WTC11 (cell line): ENCODE data around the gene DCAF8L2. TPM values are rescaled to one million over a fixed set of nuclear protein-coding genes. Genes with fewer than 3 reads are reported as not detected.

Source experiments
- ATAC-seq: fragments of 200-7000 bp; cut with Tn5 transposase; 2 replicates; pipeline ENCODE4 v1.10.0; 2021; ENCODE audit warnings: mild to moderate bottlenecking, moderate library complexity
- CTCF ChIA-PET: fragments of 300-600 bp; sonication (Branson Sonifier 250); formaldehyde crosslinking; loops from one replicate; lab custom pipeline; 2021; ENCODE audit warnings: antibody characterized with exemption; lab: Charles Lee
- POLR2A ChIA-PET: fragments of 350-600 bp; sonication (Branson Sonifier 250); formaldehyde crosslinking; loops from one replicate; lab custom pipeline; 2021; ENCODE audit warnings: antibody characterized with exemption; lab: Charles Lee
- DNase-seq: peaks from one replicate; pipeline ENCODE4 v3.0.0; 2021; ENCODE audit warnings: low spot score
- H3K27ac Mint-ChIP-seq: 2 replicates; pipeline ENCODE4 v1.8.0; 2021; ENCODE audit warnings: mixed read lengths
- H3K27me3 Mint-ChIP-seq: 2 replicates; pipeline ENCODE4 v1.8.0; 2021; ENCODE audit warnings: low read depth, mild to moderate bottlenecking, moderate library complexity, mixed read lengths
- H3K36me3 Mint-ChIP-seq: 2 replicates; pipeline ENCODE4 v1.8.0; 2021; ENCODE audit warnings: mixed read lengths
- H3K4me1 Mint-ChIP-seq: 2 replicates; pipeline ENCODE4 v1.8.0; 2022; ENCODE audit warnings: mixed read lengths
- H3K4me3 Mint-ChIP-seq: 2 replicates; pipeline ENCODE4 v1.8.0; 2021; ENCODE audit warnings: mild to moderate bottlenecking, moderate library complexity, mixed read lengths
- H3K9me3 Mint-ChIP-seq: 2 replicates; pipeline ENCODE4 v1.8.0; 2021; ENCODE audit warnings: mixed read lengths
- AR ChIP-seq: fragments of 250-450 bp; sonication (Bioruptor Pico); IDR thresholded peaks from 2 replicates; pipeline ENCODE4 v1.9.0; 2021; ENCODE audit warnings: mild to moderate bottlenecking
- ATF2 ChIP-seq: sonication (generic); formaldehyde crosslinking; IDR thresholded peaks from 2 replicates; pipeline ENCODE4 v1.8.1; 2022; ENCODE audit warnings: low read depth, missing genetic modification reagents, borderline replicate concordance
- CREB1 ChIP-seq: sonication (generic); formaldehyde crosslinking; IDR thresholded peaks from 2 replicates; pipeline ENCODE4 v1.8.0; 2023; ENCODE audit warnings: mild to moderate bottlenecking, missing genetic modification reagents
- HMGXB4 ChIP-seq: sonication (generic); formaldehyde crosslinking; IDR thresholded peaks from 2 replicates; pipeline ENCODE4 v1.8.1; 2023; ENCODE audit warnings: mild to moderate bottlenecking, moderate library complexity, missing genetic modification reagents
- IRF2 ChIP-seq: sonication (generic); formaldehyde crosslinking; IDR thresholded peaks from 2 replicates; pipeline ENCODE4 v1.8.0; 2022; ENCODE audit warnings: low read depth, missing genetic modification reagents, borderline replicate concordance
- NFATC4 ChIP-seq: fragments of 250-450 bp; sonication (Bioruptor Pico); IDR thresholded peaks from 2 replicates; pipeline ENCODE4 v1.9.0; 2021; ENCODE audit warnings: mild to moderate bottlenecking
- NFYB ChIP-seq: sonication (generic); formaldehyde crosslinking; conservative IDR thresholded peaks from 2 replicates; pipeline ENCODE4 v1.8.0; 2022; ENCODE audit warnings: low read depth, missing genetic modification reagents
- PRRX2 ChIP-seq: fragments of 250-450 bp; sonication (Bioruptor Pico); IDR thresholded peaks from 2 replicates; pipeline ENCODE4 v1.8.0; 2021; ENCODE audit warnings: mild to moderate bottlenecking
- SMAD3 ChIP-seq: sonication (generic); formaldehyde crosslinking; IDR thresholded peaks from 2 replicates; pipeline ENCODE4 v1.8.0; 2022; ENCODE audit warnings: missing genetic modification reagents, mild to moderate bottlenecking, borderline replicate concordance
- STAT6 ChIP-seq: sonication (generic); formaldehyde crosslinking; conservative IDR thresholded peaks from 2 replicates; pipeline ENCODE4 v1.8.1; 2023; ENCODE audit warnings: mild to moderate bottlenecking, low read depth, missing genetic modification reagents, moderate library complexity
- ZBTB43 ChIP-seq: sonication (generic); formaldehyde crosslinking; IDR thresholded peaks from 2 replicates; pipeline ENCODE4 v1.8.1; 2023; ENCODE audit warnings: mild to moderate bottlenecking, missing genetic modification reagents
- ZNF121 ChIP-seq: sonication (generic); formaldehyde crosslinking; IDR thresholded peaks from 2 replicates; pipeline ENCODE4 v1.8.0; 2023; ENCODE audit warnings: missing genetic modification reagents
- ZNF138 ChIP-seq: sonication (generic); formaldehyde crosslinking; conservative IDR thresholded peaks from 2 replicates; pipeline ENCODE4 v1.8.1; 2022; ENCODE audit warnings: mild to moderate bottlenecking, moderate library complexity, missing genetic modification reagents
- ZNF232 ChIP-seq: sonication (generic); formaldehyde crosslinking; IDR thresholded peaks from 2 replicates; pipeline ENCODE4 v1.8.0; 2022; ENCODE audit warnings: mild to moderate bottlenecking, missing genetic modification reagents
- ZNF396 ChIP-seq: fragments of 250-450 bp; sonication (Bioruptor Pico); IDR thresholded peaks from 2 replicates; pipeline ENCODE4 v1.8.0; 2021; ENCODE audit warnings: mild to moderate bottlenecking, moderate library complexity, borderline replicate concordance
- ZNF423 ChIP-seq: fragments of 250-450 bp; sonication (Bioruptor Pico); IDR thresholded peaks from 2 replicates; pipeline ENCODE4 v2.1.2; 2022; ENCODE audit warnings: mild to moderate bottlenecking, moderate library complexity
- ZNF532 ChIP-seq: fragments of 250-450 bp; sonication (Bioruptor Pico); IDR thresholded peaks from 2 replicates; pipeline ENCODE4 v1.9.0; 2021; ENCODE audit warnings: mild to moderate bottlenecking, borderline replicate concordance
- ZNF671 ChIP-seq: fragments of 250-450 bp; sonication (Bioruptor Pico); IDR thresholded peaks from 2 replicates; pipeline ENCODE4 v1.8.0; 2021; ENCODE audit warnings: mild to moderate bottlenecking
- total RNA-seq: library from RNA; stranded (reverse); gene quantifications from 3 replicates; pipeline ENCODE4 v1.2.3, GENCODE V29; 2021

Gene DCAF8L2
- total RNA-seq, 1 experiment from 2014 or later = not detected

GRCh38 chrX:27656581-27656980 is 66.4 kb downstream of the DCAF8L2 start (continued):
- no peak for TF ChIP-seq ZNF532
- TF ChIP-seq ZBTB43 (CRISPR knock-in tag) = no peak
- TF ChIP-seq SMAD3 (CRISPR knock-in tag) = no peak
- TF ChIP-seq ZNF232 = no peak
- no peak for TF ChIP-seq IRF2 (CRISPR knock-in tag)
- no peak for TF ChIP-seq AR (CRISPR knock-in tag)

- no peak for ATAC-seq
- ChIA-PET CTCF (no interaction called here), POLR2A (no interaction called here)
- no peaks in the 10 kb centered on the region for H3K36me3 Mint-ChIP-seq
- H3K4me3 Mint-ChIP-seq = no peak overlapping the region
- no peak for DNase-seq
- H3K4me1 Mint-ChIP-seq = no peaks in the 10 kb centered on the region
- H3K27ac Mint-ChIP-seq = no peak overlapping the region
- H3K27me3 Mint-ChIP-seq = no peaks in the 10 kb centered on the region; the same call in 1 of the 2 replicates
- H3K9me3 Mint-ChIP-seq = no peaks in the 10 kb centered on the region
- TF ChIP-seq PRRX2 (CRISPR knock-in tag) (no peak), ZNF121 (CRISPR knock-in tag) (no peak), NFATC4 (CRISPR knock-in tag) (no peak), ZNF671 (CRISPR knock-in tag) (no peak), ZNF138 (CRISPR knock-in tag) (no peak), ZNF396 (no peak), NFYB (no peak), CREB1 (CRISPR knock-in tag) (no peak), ZNF423 (CRISPR knock-in tag) (no peak), ZNF532 (no peak), HMGXB4 (CRISPR knock-in tag) (no peak), ATF2 (CRISPR knock-in tag) (no peak), STAT6 (CRISPR knock-in tag) (no peak)
Measured at GRCh38 chrX:27660878-27661277, 70.7 kb downstream of the DCAF8L2 start.
